Muscle of back (tissue), 13 donors: ENCODE data around the gene UHRF2. TPM values are rescaled to one million over a fixed set of nuclear protein-coding genes. Genes with fewer than 3 reads are reported as not detected.
A peak's percentile ranks its signal among the peaks of the same experiment; 100 is the strongest.
"Not testable (repeated sequence)": the region's sequence is repeated elsewhere in the genome, so short reads cannot be mapped to it uniquely, and the experiment has no call there.

Experiments
- DNase-seq, 3 donors: peaks; one replicate each; pipeline versions ENCODE4 v3.0.0 to v3.0.0-alpha.2; 2013
- long read RNA-seq, 9 donors: transcript quantifications; one replicate each; lab custom pipeline, GENCODE V29; 2026
- polyA plus RNA-seq, 10 donors: library from polyadenylated mRNA; unstranded; fragments of 120-200 nt; gene quantifications; one replicate each; pipeline ENCODE4 v1.2.1, GENCODE V29; 2013; ENCODE audit not compliant: insufficient read length in 10 of 10

UHRF2 gene
- polyA plus RNA-seq: 10 to 100 TPM; 26.3 to 45.3 (median 34.1) TPM
- long read RNA-seq, donor 1: 0 reads
- long read RNA-seq, donor 2, partial matches to known transcripts: 0 of 1 reads
- long read RNA-seq, donor 2, other reads (novel, unspliced or antisense): 0 of 1 reads
- long read RNA-seq, donor 3: 0 reads
- long read RNA-seq, donor 4, partial matches to known transcripts: 0 of 2 reads
- long read RNA-seq, donor 4, other reads (novel, unspliced or antisense): 0 of 2 reads
- long read RNA-seq, donor 5, partial matches to known transcripts: 0 of 1 reads
- long read RNA-seq, donor 5, other reads (novel, unspliced or antisense): 0 of 1 reads
- long read RNA-seq, donor 6, partial matches to known transcripts: 0 of 1 reads
- long read RNA-seq, donor 6, other reads (novel, unspliced or antisense): 0 of 1 reads
- long read RNA-seq, donor 7, partial matches to known transcripts: 0 of 2 reads
- long read RNA-seq, donor 7, other reads (novel, unspliced or antisense): 0 of 2 reads
- long read RNA-seq, donor 8, partial matches to known transcripts: 0 of 1 reads
- long read RNA-seq, donor 8, other reads (novel, unspliced or antisense): 0 of 1 reads
- long read RNA-seq, donor 9: 0 reads

GRCh38 chr9:6412487-6413364 is at the start of gene UHRF2:
Gene UHRF2, plus strand, starts transcription at chr9:6413199. Its CDS starts 292 bp downstream, at chr9:6413491.
- peak; percentile 98 to 99 (median 99) for DNase-seq

GRCh38 chr9:6367128-6367890 is 45.7 kb upstream of the UHRF2 start:
- no peak for DNase-seq

- no peak for DNase-seq
Observed at GRCh38 chr9:6368831-6369230, 44.2 kb upstream of the UHRF2 start.

- DNase-seq: not testable (repeated sequence)
Observed at GRCh38 chr9:6381477-6382012, 31.5 kb upstream of the UHRF2 start.

- no peak for DNase-seq
Observed at GRCh38 chr9:6382681-6383080, 30.3 kb upstream of the UHRF2 start.

GRCh38 chr9:6383551-6384225 is 29.3 kb upstream of the UHRF2 start:
- no peak for DNase-seq

GRCh38 chr9:6384732-6385131 is 28.3 kb upstream of the UHRF2 start:
- no peak for DNase-seq

- DNase-seq: no peak
Observed at GRCh38 chr9:6399071-6399470, 13.9 kb upstream of the UHRF2 start.

GRCh38 chr9:6405371-6405770 is 7.6 kb upstream of the UHRF2 start:
- no peak for DNase-seq

GRCh38 chr9:6407778-6408177 is 5.2 kb upstream of the UHRF2 start:
- DNase-seq: no peak

GRCh38 chr9:6408320-6408719 is 4.7 kb upstream of the UHRF2 start:
- no peak for DNase-seq

GRCh38 chr9:6409811-6410210 is 3.2 kb upstream of the UHRF2 start:
- peak; percentile 32 to 77 (median 59) for DNase-seq

- no peak for DNase-seq
Observed at GRCh38 chr9:6410633-6411032, 2.4 kb upstream of the UHRF2 start.

GRCh38 chr9:6413365-6414246 is 607 bp downstream of the UHRF2 start:
- peak in 2 of 3 donors; percentile 32 to 81 for DNase-seq

- peak in 1 of 3 donors; percentile 21 for DNase-seq
Observed at GRCh38 chr9:6414247-6414641, 1.2 kb downstream of the UHRF2 start.

- no peak for DNase-seq
Observed at GRCh38 chr9:6415266-6415665, 2.3 kb downstream of the UHRF2 start.

GRCh38 chr9:6417186-6417585 is 4.2 kb downstream of the UHRF2 start:
- no peak for DNase-seq

GRCh38 chr9:6418764-6419163 is 5.8 kb downstream of the UHRF2 start:
- DNase-seq: no peak

- DNase-seq: no peak
Observed at GRCh38 chr9:6424940-6425339, 11.9 kb downstream of the UHRF2 start.

- no peak for DNase-seq
Observed at GRCh38 chr9:6426117-6426516, 13.1 kb downstream of the UHRF2 start.
